ENCODE data around the gene HSD11B1. TPM values are rescaled to one million over a fixed set of nuclear protein-coding genes. Genes with fewer than 3 reads are reported as not detected.

Gene HSD11B1
- total and polyA plus RNA-seq, 2 donors (not counting 1 experiment from before 2014, with no cell fraction given), result 7.1 to 31.5 TPM

- no peaks in the 10 kb centered on the region for H3K36me3 ChIP-seq (ENCODE audit: control insufficient read depth, insufficient read depth, low read length)
- no peak overlapping the region for H3K9ac ChIP-seq (ENCODE audit: insufficient read depth, low read length)
- DNase-seq (ENCODE audit: low read depth in 2 of 2), result no peak
- H4K20me1 ChIP-seq (ENCODE audit: control insufficient read depth, extremely low read depth, insufficient read depth, low read length), result no peaks in the 10 kb centered on the region
- H3K4me2 ChIP-seq (ENCODE audit: extremely low read depth, insufficient read depth, low read length), result no peak overlapping the region
- H3K4me3 ChIP-seq (replicated peaks in 1 of 4; ENCODE audit: control extremely low read depth in 1 of 4, insufficient read depth in 1 of 4, low read depth in 3 of 4, low read length in 4 of 4), result no peak overlapping the region
- no peak overlapping the region for H2AFZ ChIP-seq (ENCODE audit: low read length)
- H3K4me1 ChIP-seq (ENCODE audit: control insufficient read depth, extremely low read depth, insufficient read depth, low read length), result no peaks in the 10 kb centered on the region
- H3K79me2 ChIP-seq (ENCODE audit: control insufficient read depth, insufficient read depth, low read length), result no peaks in the 10 kb centered on the region
- TF ChIP-seq EZH2 (IDR thresholded peaks at IDR 0.05; ENCODE audit: low read length, missing control alignments) (no peak), CTCF (conservative IDR thresholded peaks at IDR 0.05 in 1 of 2, IDR thresholded peaks at IDR 0.05 in 1 of 2; ENCODE audit: low read depth in 1 of 2, low read length in 2 of 2) (no peak)
- H3K9me3 ChIP-seq (ENCODE audit: control insufficient read depth, insufficient read depth, low read depth, low read length), result no peaks in the 10 kb centered on the region
- H3K27me3 ChIP-seq (ENCODE audit: control insufficient read depth, insufficient read depth, low read length), result no peaks in the 10 kb centered on the region
- no peak overlapping the region for H3K27ac ChIP-seq (ENCODE audit: insufficient read depth, low read length)
Measured at GRCh38 chr1:209775678-209776077, 71.0 kb downstream of the HSD11B1 start.

- H3K4me2 ChIP-seq (ENCODE audit: extremely low read depth, insufficient read depth, low read length), result no peak overlapping the region
- no peaks in the 10 kb centered on the region for H4K20me1 ChIP-seq (ENCODE audit: control insufficient read depth, extremely low read depth, insufficient read depth, low read length)
- no peaks in the 10 kb centered on the region for H3K4me1 ChIP-seq (ENCODE audit: control insufficient read depth, extremely low read depth, insufficient read depth, low read length)
- H3K4me3 ChIP-seq (replicated peaks in 1 of 4; ENCODE audit: control extremely low read depth in 1 of 4, insufficient read depth in 1 of 4, low read depth in 3 of 4, low read length in 4 of 4), result no peak overlapping the region
- no peaks in the 10 kb centered on the region for H3K36me3 ChIP-seq (ENCODE audit: control insufficient read depth, insufficient read depth, low read length)
- TF ChIP-seq EZH2 (IDR thresholded peaks at IDR 0.05; ENCODE audit: low read length, missing control alignments), result no peak
- TF ChIP-seq CTCF (conservative IDR thresholded peaks at IDR 0.05 in 1 of 2, IDR thresholded peaks at IDR 0.05 in 1 of 2; ENCODE audit: low read depth in 1 of 2, low read length in 2 of 2), result no peak
- no peak for DNase-seq (ENCODE audit: low read depth in 2 of 2)
- no peaks in the 10 kb centered on the region for H3K79me2 ChIP-seq (ENCODE audit: control insufficient read depth, insufficient read depth, low read length)
- H3K9ac ChIP-seq (ENCODE audit: insufficient read depth, low read length), result no peak overlapping the region
- H2AFZ ChIP-seq (ENCODE audit: low read length), result no peak overlapping the region
- no peak overlapping the region for H3K27ac ChIP-seq (ENCODE audit: insufficient read depth, low read length)
- no peaks in the 10 kb centered on the region for H3K27me3 ChIP-seq (ENCODE audit: control insufficient read depth, insufficient read depth, low read length)
- no peaks in the 10 kb centered on the region for H3K9me3 ChIP-seq (ENCODE audit: control insufficient read depth, insufficient read depth, low read depth, low read length)
Measured at GRCh38 chr1:209777587-209777986, 72.9 kb downstream of the HSD11B1 start.

DNA sequence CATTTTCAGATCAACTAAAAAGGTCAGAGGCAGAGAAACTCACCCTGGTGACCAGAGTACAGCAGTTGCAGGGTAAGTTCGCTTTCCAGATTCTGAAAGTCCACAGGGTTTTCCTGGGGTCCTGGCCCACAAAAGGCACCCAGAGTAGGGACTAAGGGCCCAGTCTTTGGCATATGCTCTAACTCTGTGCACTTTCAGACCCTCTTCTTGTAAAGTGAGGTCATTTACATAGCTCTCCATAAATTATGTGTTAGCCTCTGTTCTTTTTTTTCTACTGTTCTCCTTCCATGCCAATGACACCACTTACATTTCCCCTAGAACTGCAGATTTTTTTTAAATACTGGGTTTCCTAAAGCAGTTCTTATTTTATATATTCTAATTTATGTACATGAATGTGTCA, 73.5 kb downstream of the HSD11B1 start:
- no peak for TF ChIP-seq CTCF (conservative IDR thresholded peaks at IDR 0.05 in 1 of 2, IDR thresholded peaks at IDR 0.05 in 1 of 2; ENCODE audit: low read depth in 1 of 2, low read length in 2 of 2)
- TF ChIP-seq EZH2 (IDR thresholded peaks at IDR 0.05; ENCODE audit: low read length, missing control alignments), result no peak
- no peak overlapping the region for H3K27ac ChIP-seq (ENCODE audit: insufficient read depth, low read length)
- H4K20me1 ChIP-seq (ENCODE audit: control insufficient read depth, extremely low read depth, insufficient read depth, low read length), result no peaks in the 10 kb centered on the region
- H3K9ac ChIP-seq (ENCODE audit: insufficient read depth, low read length), result no peak overlapping the region
- H3K79me2 ChIP-seq (ENCODE audit: control insufficient read depth, insufficient read depth, low read length), result no peaks in the 10 kb centered on the region
- no peaks in the 10 kb centered on the region for H3K27me3 ChIP-seq (ENCODE audit: control insufficient read depth, insufficient read depth, low read length)
- H3K4me2 ChIP-seq (ENCODE audit: extremely low read depth, insufficient read depth, low read length), result no peak overlapping the region
- DNase-seq (ENCODE audit: low read depth in 2 of 2), result no peak
- no peaks in the 10 kb centered on the region for H3K36me3 ChIP-seq (ENCODE audit: control insufficient read depth, insufficient read depth, low read length)
- H3K4me3 ChIP-seq (replicated peaks in 1 of 4; ENCODE audit: control extremely low read depth in 1 of 4, insufficient read depth in 1 of 4, low read depth in 3 of 4, low read length in 4 of 4), result no peak overlapping the region
- no peak overlapping the region for H2AFZ ChIP-seq (ENCODE audit: low read length)
- H3K4me1 ChIP-seq (ENCODE audit: control insufficient read depth, extremely low read depth, insufficient read depth, low read length), result no peaks in the 10 kb centered on the region
- H3K9me3 ChIP-seq (ENCODE audit: control insufficient read depth, insufficient read depth, low read depth, low read length), result no peaks in the 10 kb centered on the region
